Heart left ventricle (tissue), 16 donors: ENCODE results near the gene CFAP99. TPM values are rescaled to one million over a fixed set of nuclear protein-coding genes. Genes with fewer than 3 reads are reported as not detected.

Experiments used
- ATAC-seq, 4 donors: fragments of 200-7000 bp; cut with Tn5 transposase; one replicate each; pipeline ENCODE4 v1.9.1; 2020 to 2022; ENCODE audit warnings: moderate library complexity in 4 of 4, mild to moderate bottlenecking in 3 of 4, moderate number of reproducible peaks in 1 of 4
- DNase-seq, 5 donors: peaks; one replicate each; pipeline ENCODE4 v3.0.0-alpha.2; 2020
- H3K27ac ChIP-seq, 12 donors: fragments of 200-600 bp; sonication (generic) in 4 of 12; one replicate each; pipeline versions ENCODE4 v1.5.0 to v1.8.0; 2016 to 2022; ENCODE audit warnings: mild to moderate bottlenecking in 2 of 12
- H3K27me3 ChIP-seq, 9 donors: fragments of 200-600 bp; sonication (generic) in 2 of 9; one replicate each; pipeline versions ENCODE4 v1.5.1 to v1.8.0; 2016 to 2022; ENCODE audit warnings: mild to moderate bottlenecking in 3 of 9
- H3K36me3 ChIP-seq, 9 donors: fragments of 200-600 bp; sonication (generic) in 2 of 9; one replicate each; pipeline versions ENCODE4 v1.5.0 to v1.8.0; 2018 to 2022; ENCODE audit warnings: mild to moderate bottlenecking in 2 of 9
- H3K4me1 ChIP-seq, 12 donors: fragments of 200-600 bp; sonication (generic) in 4 of 12; one replicate each; pipeline versions ENCODE4 v1.5.0 to v1.8.0; 2016 to 2022; ENCODE audit warnings: mild to moderate bottlenecking in 3 of 12
- H3K4me3 ChIP-seq, 12 donors: fragments of 200-600 bp; sonication (generic) in 4 of 12; one replicate each; pipeline versions ENCODE4 v1.5.0 to v1.8.0; 2017 to 2022; ENCODE audit warnings: mild to moderate bottlenecking in 9 of 12, moderate library complexity in 4 of 12
- H3K9me3 ChIP-seq, 12 donors: fragments of 200-600 bp; sonication (generic) in 4 of 12; one replicate each; pipeline versions ENCODE4 v1.5.0 to v1.8.0; 2016 to 2022; ENCODE audit warnings: mild to moderate bottlenecking in 1 of 12
- CTCF ChIP-seq, 12 donors: fragments of 200-600 bp; sonication (generic) in 4 of 12; IDR thresholded peaks; one replicate each; pipeline versions ENCODE4 v1.5.0 to v1.8.0; 2018 to 2022; ENCODE audit warnings: antibody characterized with exemption in 12 of 12, mild to moderate bottlenecking in 5 of 12
- POLR2A ChIP-seq, 2 donors: fragments of 450-650 bp; IDR thresholded peaks; one replicate each; pipeline ENCODE4 v1.6.1; 2017; ENCODE audit warnings: antibody characterized with exemption in 2 of 2, mild to moderate bottlenecking in 2 of 2, moderate library complexity in 2 of 2
- WGBS, 4 donors: extraction: QIAGEN DNeasy Blood & Tissue Kit in 2 of 4; methylation state at CpG; one replicate each; pipeline versions ENCODE4 v1.1.5 to v1.1.7; 2013 to 2018; 5-methylcytosine and 5-hydroxymethylcytosine counted together
- intact Hi-C, 10 donors: fragments of 100-400 bp; cut with DNase I; formaldehyde crosslinking; loops; one replicate each; pipeline versions ENCODE4 v1.11.1 to v1.14.2; 2022
- polyA plus RNA-seq, 2 donors: library from polyadenylated mRNA; stranded (reverse); fragments of 200-250 nt; gene quantifications; one replicate each; pipeline ENCODE4 v1.2.3, GENCODE V29; 2013
- total RNA-seq, 9 donors: library from RNA; depleted of rRNA in 2 of 9; stranded (reverse); fragments of >200 nt in 2 of 9; fragmentation: NEBNext Ultra II Directional in 3 of 9; extraction: Animal tissue kit (Norgen Biotek cat#: 25700) in 3 of 9; gene quantifications; one replicate each; pipeline versions ENCODE4 v1.1.0 to v1.2.4, GENCODE V29; 2016 to 2023
- donor health status: ischemic (EF 13 %, LVEDD 7.1; RV severe dilation, severe dysfunction).
- donor health status: healthy with polysubstance abuse.
- donor health status: DM: no; HTN: yes; CAD: no.
- donor health status: DM: no; HTN: no; CAD: no.
- donor health status: ischemic (EF 25% LVEDD 6.9; RV normal size, moderate dysfunction).
- donor health status: ischemic (EF 25% LVEDD 5.7; RV mildly dilated, moderate dysfunction).
- donor health status: healthy.
- donor health status: DM: yes; HTN: yes; CAD: no.
- donor health status: ischemic (EF 35%, LVEDD 5.7; RV mildly dilated, moderate dysfunction).
- donor health status: nonischemic (EF 11% LVEDD 7.7; RV severe dilation, severe dysfunction).
- donor health status: DM: yes; HTN: yes; CAD: no.
- donor health status: PGD.
- donor health status: ischemic (EF 29% LVEDD 5.4; RV normal size, mild dysfunction).
- donor health status: nonischemic (EF 23%, LVEDD 6.1; RV moderate dilation, normal function).

CFAP99 gene
- total and polyA plus RNA-seq, 11 donors = not detected

DNA sequence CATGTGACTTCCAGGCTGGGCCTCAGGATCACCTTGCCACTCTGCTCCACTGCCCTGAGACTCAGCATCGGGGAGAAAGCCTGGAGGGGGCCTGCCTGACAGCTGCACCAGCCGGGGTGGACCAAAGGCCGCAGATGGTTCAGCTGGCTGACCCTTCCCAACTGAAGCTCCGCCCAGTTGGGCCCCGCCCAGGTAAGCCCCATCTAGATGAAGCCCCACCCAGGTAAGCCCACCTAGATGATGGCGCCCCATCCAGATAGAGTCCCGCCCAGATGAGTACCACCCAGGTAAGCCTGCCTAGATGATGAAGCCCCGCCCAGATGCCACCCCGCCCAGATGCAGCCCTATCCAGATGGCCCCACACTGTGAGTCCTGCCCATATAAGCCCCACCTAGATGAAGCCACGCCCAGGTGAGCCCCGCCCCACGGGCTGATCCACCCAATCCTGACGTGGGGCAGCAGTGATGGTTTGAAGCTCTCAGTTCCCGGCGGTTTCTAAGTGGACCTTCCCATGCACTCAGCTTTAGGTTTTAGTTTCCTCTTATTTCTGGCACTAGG, 10.3 kb upstream of the CFAP99 start:
- 83 to 89% (median 85%) methylated on average over 13 to 15 of the region's 15 CpGs for WGBS, 4 donors
- no peak for ATAC-seq
- no peaks in the 10 kb centered on the region for H3K9me3 ChIP-seq
- no peak overlapping the region for H3K27ac ChIP-seq
- intact Hi-C loops = no loop called here
- H3K27me3 ChIP-seq = no peaks in the 10 kb centered on the region
- no peaks in the 10 kb centered on the region for H3K36me3 ChIP-seq
- TF ChIP-seq POLR2A (IDR thresholded peaks at IDR 0.05) = no peak
- TF ChIP-seq CTCF (IDR thresholded peaks at IDR 0.05) = no peak
- peaks cover 0 to 27% (median 15%) of the 10 kb centered on the region in 12 donors for H3K4me1 ChIP-seq
- peak in 1 of 5 donors; percentile 58 for DNase-seq
- H3K4me3 ChIP-seq = no peak overlapping the region

GRCh38 chr4:2408976-2409375, 9.8 kb upstream of the CFAP99 start:
- Histone ChIP-seq H3K4me3 (no peak overlapping the region), H3K4me1 (peaks cover 0 to 32% (median 20%) of the 10 kb centered on the region in 12 donors), H3K36me3 (no peaks in the 10 kb centered on the region), H3K9me3 (no peaks in the 10 kb centered on the region), H3K27me3 (no peaks in the 10 kb centered on the region), H3K27ac (no peak overlapping the region)
- intact Hi-C loops = no loop called here
- TF ChIP-seq CTCF (IDR thresholded peaks at IDR 0.05) (no peak), POLR2A (IDR thresholded peaks at IDR 0.05) (no peak)
- ATAC-seq (no peak), DNase-seq (peak in 1 of 5 donors; percentile 25)
- 85 to 88% (median 88%) methylated on average over 10 of the region's 10 CpGs for WGBS, 4 donors

DNA sequence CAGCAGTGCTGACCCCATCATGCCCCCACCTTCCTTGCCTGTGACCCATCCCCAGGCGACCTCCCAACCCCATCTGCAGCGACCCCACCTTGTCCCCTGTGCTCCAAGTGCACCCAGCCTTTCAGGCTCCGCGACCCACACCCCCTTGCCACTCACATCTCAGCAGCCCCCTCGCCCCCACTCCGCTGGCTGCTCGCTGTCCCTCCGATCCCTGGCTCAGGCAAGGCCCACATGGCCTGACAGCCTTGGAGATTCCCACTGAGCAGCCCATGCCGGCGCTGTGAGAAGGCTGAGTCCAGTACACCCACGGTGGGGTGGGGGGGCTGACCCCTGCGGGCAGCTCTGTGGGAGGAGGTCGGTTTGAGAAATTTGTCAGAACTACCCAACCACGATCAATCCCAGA, 9.4 kb upstream of the CFAP99 start:
- no peaks in the 10 kb centered on the region for H3K9me3 ChIP-seq
- no peak overlapping the region for H3K27ac ChIP-seq
- no peak overlapping the region for H3K4me3 ChIP-seq
- ATAC-seq (no peak), DNase-seq (peak in 2 of 5 donors; percentile 4 to 54)
- peaks cover 0 to 36% (median 24%) of the 10 kb centered on the region in 12 donors for H3K4me1 ChIP-seq
- no peaks in the 10 kb centered on the region for H3K36me3 ChIP-seq
- intact Hi-C loops = no loop called here
- WGBS, 4 donors = 87 to 96% (median 90%) methylated on average over 11 to 14 of the region's 14 CpGs
- no peaks in the 10 kb centered on the region for H3K27me3 ChIP-seq
- TF ChIP-seq POLR2A (IDR thresholded peaks at IDR 0.05) (no peak), CTCF (IDR thresholded peaks at IDR 0.05) (no peak)

GRCh38 chr4:2411786-2412510, 6.8 kb upstream of the CFAP99 start:
- intact Hi-C loops = loop anchor here in 7 of 10 donors (2.0 to 10.0 kb wide), 6 partner anchors 147 to 553 kb away; partner anchors contain the start of genes MXD4 (in 3 of the 7), GRK4 (in 2 of the 7), HAUS3 (in 2 of the 7) and NOP14 (in 2 of the 7)
- ATAC-seq = no peak
- peak in 2 of 5 donors; percentile 23 to 46 for DNase-seq
- peaks cover 0 to 54% (median 29%) of the 10 kb centered on the region in 12 donors for H3K4me1 ChIP-seq
- no peaks in the 10 kb centered on the region for H3K36me3 ChIP-seq
- H3K27me3 ChIP-seq = peaks cover 0 to 12% (median 0%) of the 10 kb centered on the region in 9 donors
- TF ChIP-seq POLR2A (IDR thresholded peaks at IDR 0.05) (no peak), CTCF (IDR thresholded peaks at IDR 0.05) (no peak)
- H3K9me3 ChIP-seq = no peaks in the 10 kb centered on the region
- WGBS, 4 donors = 82 to 88% (median 88%) methylated on average over 9 to 14 of the region's 14 CpGs
- H3K4me3 ChIP-seq = peak overlapping the region in 1 of 12 donors; percentile 45
- peak overlapping the region in 3 of 12 donors; percentile 55 to 92 (median 59) for H3K27ac ChIP-seq
